ENCODE results near the gene TICAM2.
A peak's percentile ranks its signal among the peaks of the same experiment; 100 is the strongest.
"Not testable (repeated sequence)": the region's sequence is repeated elsewhere in the genome, so short reads cannot be mapped to it uniquely, and the experiment has no call there.

Gene TICAM2, protein sequence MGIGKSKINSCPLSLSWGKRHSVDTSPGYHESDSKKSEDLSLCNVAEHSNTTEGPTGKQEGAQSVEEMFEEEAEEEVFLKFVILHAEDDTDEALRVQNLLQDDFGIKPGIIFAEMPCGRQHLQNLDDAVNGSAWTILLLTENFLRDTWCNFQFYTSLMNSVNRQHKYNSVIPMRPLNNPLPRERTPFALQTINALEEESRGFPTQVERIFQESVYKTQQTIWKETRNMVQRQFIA

DNA sequence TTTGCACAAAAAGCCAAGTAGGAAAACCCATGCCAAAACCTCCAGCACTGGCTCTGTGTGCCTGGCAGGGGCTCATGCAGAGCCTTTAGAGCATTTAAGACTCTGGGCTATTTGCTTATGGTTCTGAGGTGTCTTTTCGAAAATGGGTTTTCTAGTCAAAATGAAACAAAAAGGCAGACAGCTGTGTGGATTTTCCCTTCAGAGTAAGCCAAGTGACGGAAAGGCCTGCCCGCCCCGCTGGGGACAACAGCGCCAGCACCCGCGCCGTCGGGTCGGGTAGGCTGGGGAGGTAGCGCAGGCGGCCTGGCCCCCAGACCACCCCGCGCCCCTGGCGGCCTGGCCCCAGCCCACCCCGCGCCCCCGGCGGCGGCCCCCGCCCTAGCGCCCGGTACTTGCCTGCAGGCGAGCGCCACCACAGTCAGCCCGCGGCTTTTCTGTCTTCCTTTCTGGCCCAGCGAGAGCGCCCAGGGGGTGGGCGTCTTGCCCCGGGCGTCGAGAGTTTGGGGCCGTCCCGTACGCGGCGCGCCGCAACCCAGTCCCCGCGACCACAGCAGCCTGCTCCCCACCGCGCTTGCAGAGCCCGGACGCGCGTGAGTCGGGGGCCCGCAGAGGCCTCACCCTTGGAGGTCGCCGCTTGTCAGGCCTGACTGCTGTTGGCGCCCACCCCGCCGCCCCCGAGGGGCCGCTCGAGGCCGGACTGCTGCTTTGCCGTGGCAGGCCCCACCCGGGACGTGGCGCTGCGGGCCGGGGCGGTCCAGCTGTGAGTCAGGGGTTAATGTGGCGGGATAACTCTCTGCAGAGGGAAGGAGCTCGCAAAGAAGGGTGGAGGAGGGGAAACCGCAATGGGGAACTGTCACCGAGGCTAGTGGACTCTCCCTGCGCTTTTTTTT is at the start of gene TICAM2:
TSS of gene TICAM2 (minus strand) at position 779 of the 890 bp plus-strand sequence. CDS start 21,223 bp downstream, outside the sequence.
- DNase-seq (ENCODE audit: low spot score), result peak; percentile 84
- TF ChIP-seq CTCF (IDR thresholded peaks at IDR 0.05; ENCODE audit: borderline replicate concordance, control extremely low read depth, extremely low read depth, insufficient read depth, missing control alignments), result peak; percentile 9
- in situ Hi-C loops (cut with MboI; ENCODE audit: low sequenced_read_pairs, unreplicated experiment), result no loop called here

DNA sequence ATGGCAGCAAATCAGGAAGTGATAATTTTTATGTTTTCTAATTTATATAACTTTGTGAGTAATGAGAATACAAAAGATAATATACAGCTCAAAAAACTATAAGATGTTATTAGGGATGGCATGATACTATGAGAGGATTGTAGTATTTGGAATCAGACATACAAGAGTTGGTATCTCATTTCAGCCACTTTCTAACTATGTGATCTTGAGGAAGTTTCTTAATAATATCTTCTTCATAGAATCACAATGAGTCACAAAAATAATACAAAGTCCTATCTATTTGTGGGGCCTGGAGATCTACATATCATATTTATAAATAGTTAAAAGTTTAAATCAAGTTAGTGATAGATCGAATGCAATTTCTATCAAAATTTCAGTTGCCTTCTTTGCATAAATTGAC is 47.3 kb upstream of the TICAM2 start:
- no peak for TF ChIP-seq CTCF (IDR thresholded peaks at IDR 0.05; ENCODE audit: borderline replicate concordance, control extremely low read depth, extremely low read depth, insufficient read depth, missing control alignments)
- no peak for DNase-seq (ENCODE audit: low spot score)
- in situ Hi-C loops (cut with MboI; ENCODE audit: low sequenced_read_pairs, unreplicated experiment), result no loop called here

GRCh38 chr5:115648056-115648455 is 45.8 kb upstream of the TICAM2 start:
- TF ChIP-seq CTCF (IDR thresholded peaks at IDR 0.05; ENCODE audit: borderline replicate concordance, control extremely low read depth, extremely low read depth, insufficient read depth, missing control alignments), result no peak
- no peak for DNase-seq (ENCODE audit: low spot score)
- in situ Hi-C loops (cut with MboI; ENCODE audit: low sequenced_read_pairs, unreplicated experiment), result no loop called here

DNA sequence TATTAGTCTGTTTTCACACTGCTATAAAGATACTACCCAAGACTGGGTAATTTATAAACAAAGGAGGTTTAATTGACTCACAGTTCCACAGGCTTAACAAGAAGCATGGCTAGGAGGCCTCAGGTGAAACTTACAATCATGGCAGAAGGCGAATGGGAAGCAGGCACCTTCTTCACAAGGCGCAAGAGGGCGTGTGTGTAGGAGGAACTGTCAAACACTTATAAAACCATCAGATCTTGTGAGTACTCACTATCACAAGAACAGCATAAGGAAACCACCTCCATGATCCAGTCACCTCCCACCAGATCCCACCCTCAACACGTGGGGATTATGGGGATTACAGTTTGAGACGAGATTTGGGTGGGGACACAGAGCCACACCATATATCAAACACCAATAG is 43.1 kb upstream of the TICAM2 start:
- in situ Hi-C loops (cut with MboI; ENCODE audit: low sequenced_read_pairs, unreplicated experiment); DNase-seq (ENCODE audit: low spot score): not testable (repeated sequence)

- no peak for DNase-seq (ENCODE audit: low spot score)
- no peak for TF ChIP-seq CTCF (IDR thresholded peaks at IDR 0.05; ENCODE audit: borderline replicate concordance, control extremely low read depth, extremely low read depth, insufficient read depth, missing control alignments)
- in situ Hi-C loops (cut with MboI; ENCODE audit: low sequenced_read_pairs, unreplicated experiment), result no loop called here
Measured at GRCh38 chr5:115644046-115644445, 41.8 kb upstream of the TICAM2 start.

GRCh38 chr5:115641948-115642347 is 39.7 kb upstream of the TICAM2 start:
- no peak for DNase-seq (ENCODE audit: low spot score)
- in situ Hi-C loops (cut with MboI; ENCODE audit: low sequenced_read_pairs, unreplicated experiment), result no loop called here
- no peak for TF ChIP-seq CTCF (IDR thresholded peaks at IDR 0.05; ENCODE audit: borderline replicate concordance, control extremely low read depth, extremely low read depth, insufficient read depth, missing control alignments)

DNA sequence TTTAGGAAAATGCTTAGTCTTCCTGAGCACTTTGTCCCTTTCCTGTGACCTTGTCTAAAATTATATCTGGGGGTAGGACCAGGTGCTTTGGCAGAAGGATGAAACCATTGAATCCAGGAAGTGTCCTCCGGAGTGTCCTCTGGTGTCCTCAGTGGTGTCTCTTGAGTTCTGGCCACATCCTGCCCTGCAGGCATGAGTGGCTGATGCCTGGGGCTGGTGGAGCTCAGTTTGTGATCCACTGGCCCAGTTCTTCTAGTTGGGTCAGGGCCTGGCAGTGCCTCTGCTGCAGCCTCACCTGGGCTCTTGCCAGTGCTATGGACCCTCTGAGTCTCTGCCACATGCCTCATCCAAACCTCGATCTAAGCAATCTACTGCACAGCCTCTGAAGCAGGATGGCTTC is 38.0 kb upstream of the TICAM2 start:
- DNase-seq (ENCODE audit: low spot score), result no peak
- in situ Hi-C loops (cut with MboI; ENCODE audit: low sequenced_read_pairs, unreplicated experiment), result no loop called here
- TF ChIP-seq CTCF (IDR thresholded peaks at IDR 0.05; ENCODE audit: borderline replicate concordance, control extremely low read depth, extremely low read depth, insufficient read depth, missing control alignments), result no peak

All from GM13976 (cell line).